ELF-1 (cell line): Measurements from ENCODE around the gene MYH7.

Experiments
- DNase-seq: peaks from one replicate; pipeline ENCODE4 v3.0.0-alpha.2; 2016; ENCODE audit warnings: low read depth, low spot score

The MYH7 gene

DNA sequence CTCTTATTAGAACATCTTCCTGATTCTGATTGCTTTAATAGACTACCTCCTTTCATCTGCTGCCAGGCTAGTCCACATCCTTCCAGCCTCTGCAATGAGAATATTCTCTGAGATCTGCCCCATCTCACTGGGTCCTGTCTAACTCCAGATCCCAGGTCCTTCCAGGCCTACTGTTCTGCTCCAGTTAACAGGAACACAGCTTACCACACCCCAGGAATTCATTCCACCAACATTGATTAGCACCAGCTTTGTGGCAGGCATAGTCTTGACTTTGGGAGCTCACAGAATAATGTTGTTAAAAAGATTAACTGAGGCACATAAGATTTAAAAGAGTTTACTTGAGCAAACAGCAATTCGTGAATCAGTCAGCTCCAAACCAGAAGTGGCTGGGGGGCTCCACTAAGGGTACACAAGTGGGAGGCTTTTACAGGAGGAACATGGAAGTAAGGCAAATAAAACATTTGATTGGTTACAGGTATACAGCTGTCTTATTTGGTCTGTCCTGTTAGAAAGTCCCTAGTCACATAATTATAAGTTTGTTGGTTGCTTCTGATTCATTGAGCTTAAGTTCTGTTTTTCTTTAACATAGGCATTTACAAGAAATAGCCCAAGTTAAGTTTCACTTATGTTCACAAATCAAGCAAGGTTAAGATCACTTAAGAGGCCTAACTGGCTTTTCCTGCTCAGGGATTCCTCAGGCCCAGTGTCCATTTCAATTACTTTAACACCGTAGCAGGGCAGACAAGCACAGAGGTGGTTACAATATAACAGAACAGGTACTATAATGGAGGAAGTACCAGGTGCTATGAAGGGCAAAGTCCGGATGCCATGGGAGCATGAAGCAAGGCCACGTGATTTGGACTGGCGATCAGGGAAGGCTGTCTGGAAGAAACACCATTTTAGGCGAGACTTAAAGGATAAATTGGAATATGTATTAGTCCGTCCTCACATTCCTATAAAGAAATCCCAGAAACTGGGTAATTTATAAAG lies 12.2 kb upstream of the MYH7 start:
- no peak for DNase-seq

DNA sequence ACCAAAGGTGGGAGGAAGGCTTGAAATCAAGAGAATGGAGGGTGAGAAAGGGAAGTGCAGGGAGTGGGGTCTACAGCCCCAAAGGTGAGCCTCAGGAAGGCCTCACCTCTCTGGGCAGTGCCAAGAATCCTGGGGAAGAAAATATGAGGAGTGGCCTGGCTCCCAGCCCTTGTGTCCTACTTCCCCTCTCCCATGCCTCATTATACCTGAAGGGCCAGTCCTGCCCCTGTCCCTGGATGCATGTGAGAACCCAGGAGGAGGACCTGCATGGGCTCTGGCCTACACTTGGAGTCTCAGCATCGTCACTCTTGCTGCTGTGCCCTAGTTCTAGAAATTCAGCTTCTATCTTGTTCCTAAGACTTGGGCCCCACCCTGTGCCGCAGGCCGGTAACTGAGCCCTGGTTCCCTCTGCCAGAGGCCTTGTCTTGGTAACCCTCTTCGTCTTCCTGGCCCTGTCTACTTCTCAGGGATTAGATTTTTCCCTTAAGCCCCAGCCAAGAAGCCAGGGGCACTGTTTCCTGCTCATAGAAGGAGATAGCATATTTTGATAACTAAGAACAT lies 10.9 kb upstream of the MYH7 start:
- DNase-seq, result no peak

DNA sequence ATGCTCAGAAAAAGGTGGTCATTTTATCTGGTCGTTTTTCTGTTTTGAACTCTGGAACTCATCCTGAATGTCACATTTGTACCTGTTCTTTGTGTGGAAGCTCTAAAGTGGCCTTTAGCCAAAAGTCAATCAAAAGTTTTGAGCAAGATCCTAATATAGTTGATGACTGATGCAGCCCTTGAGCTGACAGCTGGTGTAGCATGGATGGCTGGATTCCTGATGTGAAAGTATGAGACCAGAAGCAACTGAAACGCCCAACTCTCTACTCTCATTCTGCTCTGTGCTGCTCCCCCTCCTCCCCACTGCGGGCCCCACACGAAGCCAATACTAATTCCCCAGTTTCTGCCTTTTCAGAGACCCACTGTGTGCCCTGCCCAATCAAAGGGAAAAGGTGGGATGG lies 10.3 kb upstream of the MYH7 start:
- no peak for DNase-seq

DNA sequence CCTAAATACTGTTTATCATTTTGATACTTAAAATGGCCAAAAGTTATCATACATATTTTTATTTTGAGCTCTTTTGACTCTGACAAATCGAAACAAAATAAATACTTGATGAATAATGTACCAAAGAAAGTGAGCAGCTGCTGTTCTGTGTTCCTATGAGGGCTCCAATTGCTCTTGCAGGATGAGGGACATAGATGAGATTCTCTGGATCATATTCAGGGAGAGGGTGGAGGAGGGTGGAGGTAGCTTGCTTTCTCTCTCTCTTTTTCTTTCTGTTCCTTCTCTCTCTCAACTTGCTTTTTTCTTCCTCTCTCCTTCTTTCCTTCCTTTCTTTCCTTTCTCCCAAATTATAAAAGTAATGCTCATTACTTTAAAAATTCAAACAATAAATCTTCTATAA lies 8.9 kb upstream of the MYH7 start:
- no peak for DNase-seq

DNA sequence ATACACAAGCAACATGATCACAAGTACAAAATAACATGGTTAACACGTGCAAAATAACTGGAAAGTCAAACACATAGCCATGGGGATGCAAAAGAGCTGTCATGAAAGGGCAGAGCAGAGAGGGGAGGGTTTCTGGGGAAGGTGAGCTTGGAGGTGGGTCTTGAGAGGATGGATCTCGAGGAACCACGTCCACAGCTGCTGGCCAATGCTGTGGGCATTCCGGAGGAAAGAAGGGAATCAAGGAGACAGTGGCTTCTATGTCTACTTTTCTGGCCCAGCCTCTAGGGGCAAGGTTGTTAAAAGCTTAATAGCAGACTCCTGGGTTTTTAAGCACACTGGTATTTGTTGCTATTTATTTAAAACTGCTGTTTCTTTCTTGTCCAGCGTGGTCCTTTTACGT lies 8.4 kb upstream of the MYH7 start:
- no peak for DNase-seq

DNA sequence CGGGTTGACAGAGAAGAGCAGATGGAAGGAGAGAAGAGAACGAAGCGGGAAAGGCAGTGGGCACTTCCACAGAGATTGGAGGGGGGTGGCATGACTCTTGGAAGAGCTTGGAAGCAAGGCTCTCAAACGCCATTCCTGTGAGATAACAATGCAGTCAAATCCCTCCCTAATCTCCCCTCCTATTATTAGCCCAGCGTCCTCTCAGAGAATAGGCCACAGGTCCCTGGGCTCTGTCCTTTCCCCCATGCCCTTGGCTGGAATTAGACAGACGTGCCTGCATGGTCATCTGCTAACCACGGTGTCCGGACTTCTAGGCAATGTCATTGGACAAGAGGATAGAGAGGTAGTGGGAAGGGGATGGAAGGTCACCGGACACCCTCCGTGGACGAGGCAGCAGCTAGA lies 8.0 kb upstream of the MYH7 start:
- DNase-seq, result no peak

DNA sequence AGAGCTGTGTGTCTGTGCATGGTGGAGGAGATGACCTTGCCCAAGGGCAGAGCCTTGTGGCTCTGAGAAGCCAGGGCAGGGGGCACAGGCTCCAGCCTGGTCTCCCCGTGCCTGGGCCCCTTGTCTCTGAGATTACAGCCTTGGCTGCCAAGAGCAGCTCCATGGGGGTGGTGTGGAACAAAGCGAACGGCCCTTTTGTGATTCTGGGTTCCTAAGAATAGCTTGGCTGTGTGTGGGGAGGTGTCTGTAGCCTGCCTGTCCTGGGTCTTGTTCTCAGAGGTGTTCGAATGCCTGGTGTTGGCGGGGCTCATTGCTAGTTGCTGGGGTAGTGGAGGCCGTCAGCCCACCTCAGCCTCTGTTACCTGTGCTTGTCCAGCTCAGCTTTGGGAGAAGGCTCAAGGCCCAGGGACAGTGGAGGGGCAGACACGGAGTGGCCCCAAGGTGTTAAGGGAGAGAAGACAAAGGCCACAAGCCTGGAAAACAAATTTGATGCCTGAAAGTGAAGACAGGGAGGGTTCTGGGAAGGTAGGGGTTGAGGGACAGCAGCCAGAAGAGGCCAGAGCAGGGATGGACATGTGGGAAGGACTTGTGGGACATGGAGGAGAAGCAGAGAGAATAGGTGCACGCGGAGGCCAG lies 7.4 kb upstream of the MYH7 start:
- no peak for DNase-seq

DNA sequence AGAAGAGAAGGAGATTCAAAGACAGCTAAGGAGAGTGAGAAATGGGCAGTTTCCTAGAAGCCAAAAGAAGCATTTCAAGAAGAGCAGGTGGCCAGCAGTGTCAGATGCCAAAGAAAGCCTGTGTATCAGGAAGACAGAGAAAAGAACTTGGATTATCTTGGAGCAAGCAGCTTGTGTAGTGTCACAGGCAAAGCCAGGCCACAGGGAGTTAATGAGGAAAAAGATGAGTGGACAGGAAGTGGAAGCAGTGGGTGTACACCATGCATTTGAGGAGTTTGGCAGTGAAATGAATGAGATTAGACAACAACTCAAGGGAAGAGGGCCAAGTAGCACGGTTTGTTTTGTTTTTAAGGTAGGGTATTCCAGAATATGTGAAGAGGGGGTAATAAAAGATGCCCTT lies 5.6 kb upstream of the MYH7 start:
- DNase-seq, result no peak

DNA sequence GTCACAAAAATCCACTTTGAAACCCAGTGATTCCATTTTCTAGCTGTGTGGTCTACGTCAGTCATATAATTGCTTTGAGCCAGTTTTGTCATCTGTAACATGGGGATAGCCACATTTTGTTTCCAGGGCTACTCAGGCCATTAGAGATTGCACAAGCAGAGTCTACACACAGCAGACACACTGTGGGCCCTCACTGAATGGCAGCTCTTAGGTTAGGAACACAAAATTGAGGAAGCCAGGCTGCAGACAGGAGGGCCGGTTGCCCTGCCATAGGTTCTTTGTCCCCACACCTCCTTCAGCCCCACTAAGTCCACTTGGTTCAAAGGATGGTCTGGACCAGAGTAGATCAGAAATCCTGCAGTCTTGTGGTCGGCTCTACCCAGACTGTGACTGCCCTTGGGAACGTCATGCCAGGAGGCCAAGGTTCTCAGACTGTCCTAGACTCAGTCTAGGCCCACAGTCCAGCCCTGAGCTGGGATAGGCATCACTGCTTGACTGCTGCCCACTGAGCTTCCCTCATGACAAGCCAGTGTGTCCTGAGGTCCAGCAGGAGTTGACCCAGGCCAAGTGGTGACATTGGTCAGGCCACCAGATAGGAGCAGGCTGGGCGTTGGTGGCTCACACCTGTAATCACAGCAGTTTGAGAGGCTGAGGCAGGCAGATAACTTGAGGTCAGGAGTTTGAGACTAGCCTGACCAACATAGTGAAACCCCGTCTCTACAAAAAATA lies 3.8 kb upstream of the MYH7 start:
- no peak for DNase-seq

DNA sequence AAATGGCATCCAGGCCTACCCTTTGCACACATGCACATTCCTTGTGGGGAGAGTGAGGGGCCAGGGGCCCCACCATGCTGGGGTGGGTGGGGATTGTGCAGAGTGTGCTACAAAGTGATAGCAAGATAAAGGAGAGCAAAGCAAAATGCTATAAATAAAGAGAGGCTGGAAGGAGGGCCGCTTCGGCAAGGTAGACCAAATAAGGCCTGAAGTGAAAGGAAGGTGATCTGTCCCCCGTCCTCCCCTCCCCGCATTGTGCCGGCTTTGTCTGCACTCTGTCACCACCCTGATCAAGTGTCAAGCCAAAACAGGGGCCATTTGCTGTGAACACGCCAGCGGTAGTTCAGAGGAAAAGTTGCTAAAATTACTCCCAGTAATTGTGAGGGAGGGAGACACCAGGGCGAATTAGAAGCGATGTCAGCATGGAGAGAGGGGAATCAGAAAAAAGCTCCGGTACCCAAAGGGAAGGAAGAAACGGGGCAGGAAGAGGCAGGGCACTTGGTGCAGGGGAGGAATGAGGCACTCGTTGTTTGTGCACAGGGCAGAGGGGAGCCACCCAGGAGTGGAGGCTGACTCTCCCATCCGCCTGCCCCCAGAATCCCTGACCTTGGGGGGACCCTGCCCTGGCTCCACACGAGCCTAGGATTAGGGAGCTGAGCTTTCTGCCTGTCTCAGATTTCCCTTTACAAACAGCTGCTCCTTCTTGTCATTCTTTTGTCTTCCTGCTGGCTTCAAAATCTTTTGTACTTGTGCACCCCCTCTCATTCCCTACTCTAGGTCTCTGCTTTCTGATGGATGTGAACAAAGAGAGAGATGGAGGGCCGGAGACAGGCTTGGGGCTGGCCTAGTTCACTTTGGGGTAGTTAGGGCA lies 2.9 kb upstream of the MYH7 start:
- DNase-seq, result peak; percentile 23

DNA sequence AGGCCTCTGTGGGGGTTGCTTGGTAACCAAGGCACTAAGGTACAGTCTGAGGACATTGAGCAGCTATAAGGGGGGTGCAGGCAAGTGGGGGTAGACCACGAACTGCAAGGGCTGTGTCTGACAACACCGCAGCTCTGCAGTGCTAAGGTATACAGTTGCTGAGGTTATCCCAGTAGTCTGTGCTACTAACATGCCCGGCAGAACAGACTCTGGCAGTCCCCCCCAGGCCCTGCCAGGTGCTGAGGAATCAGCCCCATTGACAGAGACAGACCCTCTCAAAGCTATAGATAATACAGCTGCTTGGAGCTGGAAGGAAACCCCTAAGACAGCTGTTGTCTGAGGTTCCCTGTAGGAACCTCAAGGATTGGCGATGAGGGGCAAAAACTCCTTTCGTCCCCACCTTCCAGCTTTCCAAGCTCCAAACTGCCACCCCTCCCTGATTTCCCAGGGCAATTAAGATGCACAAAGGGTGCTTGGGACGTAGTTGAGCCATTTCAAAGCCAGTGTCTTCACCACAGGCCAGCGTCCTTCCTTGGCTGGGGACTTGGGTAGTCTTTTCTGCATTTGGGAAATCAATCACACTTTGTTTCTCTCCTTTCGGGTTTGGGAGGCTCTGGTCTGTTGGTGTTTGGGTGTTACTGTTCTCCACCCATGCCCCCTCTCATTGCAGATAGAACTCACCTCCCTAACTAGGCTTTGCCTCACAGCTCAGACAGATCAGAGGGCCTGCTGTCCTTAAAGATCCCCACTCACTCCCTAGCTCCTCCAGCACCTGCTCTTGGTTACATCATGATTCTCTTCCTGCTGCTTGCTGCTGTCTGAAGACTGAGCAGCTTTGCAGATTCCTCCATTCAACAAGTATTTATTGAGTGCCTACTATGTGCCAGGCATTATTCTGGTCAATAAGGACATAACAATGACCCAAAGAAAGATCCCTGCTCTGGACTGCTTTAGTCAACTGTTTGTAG lies 2.0 kb upstream of the MYH7 start:
- DNase-seq, result no peak

DNA sequence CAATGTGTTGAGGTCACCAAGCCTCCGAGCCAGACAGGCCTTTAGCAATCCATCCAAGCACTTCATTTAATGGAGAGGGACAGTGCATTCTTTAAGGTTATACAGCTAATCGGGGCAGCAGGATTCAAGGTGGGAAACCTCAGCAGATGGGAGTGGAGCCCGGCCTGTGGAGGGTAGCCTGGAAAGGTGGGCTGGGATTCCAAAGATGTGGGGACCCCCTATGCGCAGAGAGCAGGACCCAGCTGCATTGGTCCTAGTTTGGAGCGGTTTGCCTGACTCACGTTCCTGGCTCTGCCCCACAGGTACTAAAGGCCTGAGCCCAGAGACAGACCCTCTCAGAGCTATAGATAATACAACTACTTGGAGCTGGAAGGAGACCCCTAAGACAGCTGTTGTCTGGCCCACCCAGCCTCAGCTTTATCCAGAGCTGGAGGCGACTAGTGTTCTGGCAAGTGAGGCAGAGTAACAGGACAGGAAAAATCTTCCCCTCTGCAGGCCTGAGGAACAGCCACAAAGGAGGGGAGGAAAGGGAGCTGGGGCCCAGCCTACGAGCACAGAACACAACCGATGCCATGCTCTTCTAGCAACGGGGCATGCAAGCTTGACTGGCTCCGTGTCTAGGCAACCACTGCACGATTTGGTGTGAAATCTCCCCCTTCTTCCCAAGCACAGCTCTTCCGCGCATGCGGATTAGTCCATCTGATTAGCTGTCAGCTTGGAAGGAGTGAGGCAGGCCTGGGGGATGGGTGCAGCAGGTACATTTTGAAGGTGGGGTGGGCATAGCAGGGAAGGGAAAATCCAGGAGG lies 1.1 kb upstream of the MYH7 start:
- DNase-seq, result peak; percentile 20

DNA sequence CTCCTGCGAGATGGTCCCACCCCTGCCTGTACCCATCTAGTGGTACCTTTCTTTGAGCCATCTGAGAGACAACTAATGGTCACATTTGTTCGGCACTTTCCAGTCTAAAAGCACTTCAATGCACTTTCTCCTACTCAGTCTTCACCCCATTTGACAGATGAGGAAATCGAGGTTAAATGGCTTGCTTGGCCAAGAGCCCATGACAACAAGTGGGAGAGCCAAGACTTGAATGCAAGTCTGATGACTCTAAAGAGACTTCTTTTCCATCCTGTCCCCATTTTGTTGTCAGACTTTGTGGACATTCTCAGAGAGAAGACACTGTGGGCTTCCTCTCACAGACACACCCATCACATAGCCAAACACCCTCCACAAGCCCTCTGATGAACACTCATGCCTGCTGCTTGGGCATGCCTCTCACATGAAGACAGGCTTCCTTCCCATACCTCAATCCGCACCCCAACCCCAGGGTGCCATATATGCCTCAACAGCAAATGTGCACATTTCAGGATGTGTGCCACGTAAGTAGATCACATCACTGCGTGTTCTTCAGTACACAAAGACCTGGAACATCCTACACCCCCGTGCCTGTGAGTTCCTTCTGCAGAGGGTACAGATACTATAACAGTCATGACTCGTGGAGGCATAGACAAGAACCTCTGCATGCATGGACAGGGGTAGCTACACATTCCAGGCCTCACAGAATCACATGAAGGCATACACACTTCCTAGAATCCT lies 805 bp downstream of the MYH7 start:
- DNase-seq, result no peak

DNA sequence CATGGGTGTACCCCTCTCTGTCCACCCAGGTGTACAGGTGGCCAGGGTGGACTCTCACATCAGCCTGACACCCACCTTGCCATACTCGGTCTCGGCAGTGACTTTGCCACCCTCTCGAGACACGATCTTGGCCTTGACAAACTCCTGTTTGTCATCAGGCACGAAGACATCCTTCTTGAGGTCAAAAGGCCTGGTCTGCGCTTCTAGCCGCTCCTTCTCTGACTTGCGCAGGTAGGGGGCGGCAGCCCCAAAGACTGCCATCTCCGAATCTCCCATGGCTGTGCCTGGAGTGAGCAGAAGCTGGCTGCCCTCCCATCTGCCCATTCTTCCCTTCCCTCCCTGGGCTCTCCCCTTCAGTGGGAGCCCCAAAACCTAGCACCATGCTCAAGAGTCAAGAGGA lies 2.0 kb downstream of the MYH7 start:
- no peak for DNase-seq

DNA sequence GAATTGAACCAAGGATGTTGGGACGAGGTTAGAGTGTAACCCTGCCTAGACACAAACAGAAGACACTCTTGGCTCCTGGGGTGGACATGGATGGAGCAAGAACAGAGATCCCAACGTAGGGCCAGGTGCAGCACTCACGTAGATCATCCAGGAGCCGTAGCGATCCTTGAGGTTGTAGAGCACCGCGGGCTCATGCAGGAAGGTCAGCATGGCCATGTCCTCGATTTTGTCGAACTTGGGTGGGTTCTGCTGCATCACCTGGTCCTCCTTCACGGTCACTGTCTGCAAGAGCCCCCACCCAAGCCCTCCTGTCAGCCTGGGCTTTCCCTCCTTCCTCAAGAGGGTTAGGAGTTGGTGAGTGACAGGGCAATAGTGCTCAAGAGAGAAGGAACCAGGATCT lies 2.5 kb downstream of the MYH7 start:
- DNase-seq, result no peak

DNA sequence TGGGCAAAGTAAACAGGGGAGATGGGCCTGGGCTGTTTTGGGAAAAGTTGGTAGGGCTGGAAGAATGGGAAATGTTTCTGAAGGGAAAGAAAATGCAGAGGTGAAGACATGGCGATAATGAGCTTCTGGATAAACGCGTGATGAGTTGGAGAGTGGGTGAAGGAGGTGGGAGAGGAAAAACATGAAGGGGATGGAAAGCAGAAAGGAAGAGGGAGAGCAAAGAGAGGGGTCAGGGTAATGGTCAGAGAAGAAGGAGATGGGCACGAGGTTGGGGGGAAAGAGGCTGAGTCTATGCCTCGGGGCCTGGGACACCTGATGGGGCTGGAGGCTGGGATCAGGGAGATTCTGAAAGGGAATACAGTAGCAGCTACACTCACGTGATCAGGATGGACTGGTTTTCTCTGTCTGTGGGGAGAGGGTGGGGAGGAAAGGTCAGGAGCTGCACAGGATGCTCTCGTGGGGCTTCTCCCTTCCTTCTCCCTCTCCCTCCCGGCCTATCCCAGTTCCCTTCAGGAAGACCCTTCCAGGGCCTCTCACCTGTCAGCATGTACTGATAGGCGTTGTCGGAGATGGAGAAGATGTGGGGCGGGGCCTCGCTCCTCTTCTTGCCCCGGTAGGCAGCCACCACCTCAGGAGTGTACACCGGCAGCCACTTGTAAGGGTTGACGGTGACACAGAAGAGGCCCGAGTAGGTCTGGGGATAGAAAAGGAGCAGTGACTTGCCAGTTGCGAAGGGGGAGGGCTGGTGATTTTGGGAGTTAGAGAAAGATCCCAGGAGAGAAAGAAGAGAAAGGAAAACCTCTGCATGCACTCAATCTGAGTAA lies 3.1 kb downstream of the MYH7 start:
- DNase-seq, result no peak

DNA sequence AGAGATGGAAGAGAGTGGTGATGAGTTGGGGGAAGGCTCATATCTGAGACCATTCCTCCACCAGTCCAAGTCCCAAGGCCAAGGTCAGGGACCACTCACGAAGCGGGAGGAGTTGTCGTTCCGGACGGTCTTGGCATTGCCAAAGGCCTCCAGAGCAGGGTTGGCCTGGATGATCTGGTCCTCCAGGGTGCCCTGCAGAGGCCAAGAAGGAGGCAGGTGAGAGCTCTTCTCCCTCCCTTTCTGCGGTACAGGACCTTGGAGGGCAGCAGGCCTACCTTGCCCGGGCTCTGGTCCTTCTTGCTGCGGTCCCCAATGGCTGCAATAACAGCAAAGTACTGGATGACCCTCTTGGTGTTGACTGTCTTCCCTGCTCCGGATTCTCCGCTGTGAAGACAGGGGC lies 4.0 kb downstream of the MYH7 start:
- no peak for DNase-seq

DNA sequence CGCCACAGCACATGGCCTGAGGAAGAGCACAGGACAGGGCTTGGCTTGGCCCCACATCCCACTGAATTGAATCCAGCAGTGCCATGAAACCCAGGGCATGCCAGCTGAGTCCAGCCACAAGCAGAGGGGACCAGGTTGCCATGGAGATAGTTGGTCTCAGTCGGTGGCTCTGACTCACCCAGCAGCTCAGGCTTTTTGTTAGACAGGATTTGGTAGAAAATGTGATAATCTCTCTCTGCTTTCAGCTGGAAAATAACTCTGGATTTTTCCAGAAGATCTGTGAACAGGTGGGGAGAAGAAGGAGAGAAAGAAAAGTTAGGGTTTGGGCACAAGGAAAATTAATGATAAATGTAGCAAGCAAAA lies 4.8 kb downstream of the MYH7 start:
- DNase-seq, result no peak
